ENCODE results near the gene TCIRG1.
A peak's percentile ranks its signal among the peaks of the same experiment; 100 is the strongest.
"Not testable (repeated sequence)": the region's sequence is repeated elsewhere in the genome, so short reads cannot be mapped to it uniquely, and the experiment has no call there.

The TCIRG1 gene

GRCh38 chr11:68038718-68039525, at the start of gene TCIRG1:
TSS of gene TCIRG1 (plus strand) at chr11:68039025. CDS start at chr11:68041272, 2,247 bp downstream.
- Mint-ChIP-seq H3K9me3 (no peaks in the 10 kb centered on the region), H3K27me3 (no peaks in the 10 kb centered on the region), H3K36me3 (no peaks in the 10 kb centered on the region), H3K4me1 (peaks cover 15% of the 10 kb centered on the region), H3K27ac (peak within 1 kb of the TSS; percentile 88), H3K4me3 (peak within 1 kb of the TSS; percentile 89)

GRCh38 chr11:67990546-67991346, 48.1 kb upstream of the TCIRG1 start:
- H3K36me3 Mint-ChIP-seq, H3K4me1 Mint-ChIP-seq, H3K9me3 Mint-ChIP-seq, H3K4me3 Mint-ChIP-seq, H3K27ac Mint-ChIP-seq, H3K27me3 Mint-ChIP-seq: not testable (repeated sequence)

- H3K27me3 Mint-ChIP-seq, H3K9me3 Mint-ChIP-seq, H3K36me3 Mint-ChIP-seq, H3K4me3 Mint-ChIP-seq, H3K4me1 Mint-ChIP-seq, H3K27ac Mint-ChIP-seq: not testable (repeated sequence)
These were observed 47.3 kb upstream of the TCIRG1 start for GRCh38 chr11:67991347-67992121.

GRCh38 chr11:67993821-67994220, 45.0 kb upstream of the TCIRG1 start:
- H3K4me3 Mint-ChIP-seq, H3K9me3 Mint-ChIP-seq, H3K36me3 Mint-ChIP-seq, H3K27me3 Mint-ChIP-seq, H3K27ac Mint-ChIP-seq: not testable (repeated sequence)
- H3K4me1 Mint-ChIP-seq, result peaks cover 25% of the 10 kb centered on the region

- not testable (repeated sequence) for H3K27ac Mint-ChIP-seq, H3K27me3 Mint-ChIP-seq, H3K36me3 Mint-ChIP-seq, H3K9me3 Mint-ChIP-seq, H3K4me3 Mint-ChIP-seq
- peaks cover 25% of the 10 kb centered on the region for H3K4me1 Mint-ChIP-seq
These were observed 44.4 kb upstream of the TCIRG1 start for GRCh38 chr11:67994387-67994786.

- H3K27ac Mint-ChIP-seq, H3K27me3 Mint-ChIP-seq, H3K9me3 Mint-ChIP-seq, H3K4me3 Mint-ChIP-seq, H3K36me3 Mint-ChIP-seq: not testable (repeated sequence)
- peaks cover 25% of the 10 kb centered on the region for H3K4me1 Mint-ChIP-seq
These were observed 43.7 kb upstream of the TCIRG1 start for GRCh38 chr11:67995129-67995528.

- not testable (repeated sequence) for H3K27ac Mint-ChIP-seq, H3K9me3 Mint-ChIP-seq, H3K27me3 Mint-ChIP-seq, H3K36me3 Mint-ChIP-seq, H3K4me3 Mint-ChIP-seq
- peaks cover 25% of the 10 kb centered on the region for H3K4me1 Mint-ChIP-seq
These were observed 43.2 kb upstream of the TCIRG1 start for GRCh38 chr11:67995579-67995978.

GRCh38 chr11:67996051-67996450, 42.8 kb upstream of the TCIRG1 start:
- no peak overlapping the region for H3K4me3 Mint-ChIP-seq
- peaks cover 25% of the 10 kb centered on the region for H3K4me1 Mint-ChIP-seq
- H3K36me3 Mint-ChIP-seq, result peaks cover 2% of the 10 kb centered on the region
- H3K27me3 Mint-ChIP-seq, result peaks cover 1% of the 10 kb centered on the region
- H3K9me3 Mint-ChIP-seq, result no peaks in the 10 kb centered on the region
- no peak overlapping the region for H3K27ac Mint-ChIP-seq

- H3K4me1 Mint-ChIP-seq, result peaks cover 25% of the 10 kb centered on the region
- peaks cover under 1% of the 10 kb centered on the region for H3K27me3 Mint-ChIP-seq
- peaks cover 2% of the 10 kb centered on the region for H3K36me3 Mint-ChIP-seq
- no peaks in the 10 kb centered on the region for H3K9me3 Mint-ChIP-seq
- no peak overlapping the region for H3K4me3 Mint-ChIP-seq
- no peak overlapping the region for H3K27ac Mint-ChIP-seq
These were observed 42.0 kb upstream of the TCIRG1 start for GRCh38 chr11:67996622-67997474.

- Mint-ChIP-seq H3K4me3 (no peak overlapping the region), H3K9me3 (no peaks in the 10 kb centered on the region), H3K4me1 (peaks cover 29% of the 10 kb centered on the region), H3K27me3 (no peaks in the 10 kb centered on the region), H3K36me3 (peaks cover 2% of the 10 kb centered on the region), H3K27ac (no peak overlapping the region)
These were observed 41.3 kb upstream of the TCIRG1 start for GRCh38 chr11:67997475-67997921.

GRCh38 chr11:67998150-67999045, 40.4 kb upstream of the TCIRG1 start:
- Mint-ChIP-seq H3K9me3 (no peaks in the 10 kb centered on the region), H3K4me1 (peaks cover 35% of the 10 kb centered on the region), H3K4me3 (no peak overlapping the region), H3K27me3 (no peaks in the 10 kb centered on the region), H3K27ac (no peak overlapping the region), H3K36me3 (peaks cover 2% of the 10 kb centered on the region)

- Mint-ChIP-seq H3K27me3 (no peaks in the 10 kb centered on the region), H3K9me3 (no peaks in the 10 kb centered on the region), H3K36me3 (peaks cover 2% of the 10 kb centered on the region), H3K4me1 (peaks cover 29% of the 10 kb centered on the region), H3K4me3 (no peak overlapping the region), H3K27ac (no peak overlapping the region)
These were observed 39.6 kb upstream of the TCIRG1 start for GRCh38 chr11:67999201-67999629.

GRCh38 chr11:67999704-68000103, 39.1 kb upstream of the TCIRG1 start:
- no peaks in the 10 kb centered on the region for H3K27me3 Mint-ChIP-seq
- H3K4me3 Mint-ChIP-seq, result no peak overlapping the region
- no peak overlapping the region for H3K27ac Mint-ChIP-seq
- no peaks in the 10 kb centered on the region for H3K9me3 Mint-ChIP-seq
- H3K36me3 Mint-ChIP-seq, result peaks cover 2% of the 10 kb centered on the region
- H3K4me1 Mint-ChIP-seq, result peaks cover 30% of the 10 kb centered on the region

- Mint-ChIP-seq H3K27me3 (no peaks in the 10 kb centered on the region), H3K9me3 (no peaks in the 10 kb centered on the region)
These were observed 36.3 kb upstream of the TCIRG1 start for GRCh38 chr11:68002575-68002937.

More at GRCh38 chr11:68002575-68002937, 36.3 kb upstream of the TCIRG1 start:
- H3K4me3 Mint-ChIP-seq, result peak overlapping the region; percentile 86
- H3K4me1 Mint-ChIP-seq, result peaks cover 24% of the 10 kb centered on the region
- no peaks in the 10 kb centered on the region for H3K36me3 Mint-ChIP-seq
- peak overlapping the region; percentile 55 for H3K27ac Mint-ChIP-seq

Data from activated naive CD4-positive, alpha-beta T cell treated with anti-CD3 and anti-CD28 coated beads, Interleukin-2, amount 50 U/mL, for 24 hours (primary cell).